GM23248 (cell line): ENCODE results near the gene SH3TC2. TPM values are rescaled to one million over a fixed set of nuclear protein-coding genes. Genes with fewer than 3 reads are reported as not detected.

Experiments used
- DNase-seq: peaks from one replicate; pipeline ENCODE4 v3.0.0-alpha.2; 2015
- H2AFZ ChIP-seq: fragments of 200-600 bp; sonication (generic); 2 replicates; pipeline ENCODE4 v1.6.1; 2016; ENCODE audit warnings: antibody characterized with exemption
- H3F3A ChIP-seq: fragments of 200-600 bp; sonication (generic); 2 replicates; pipeline ENCODE4 v1.6.1; 2016; ENCODE audit warnings: mild to moderate bottlenecking, antibody characterized with exemption, mixed run types; ENCODE audit not compliant: insufficient read depth
- H3K27ac ChIP-seq: fragments of 200-600 bp; sonication (generic); 2 replicates; pipeline ENCODE4 v1.5.1; 2016; ENCODE audit warnings: mild to moderate bottlenecking
- H3K27me3 ChIP-seq: fragments of 200-600 bp; sonication (generic); replicated peaks from 2 replicates; pipeline ENCODE4 v1.6.1; 2016; ENCODE audit warnings: mild to moderate bottlenecking; ENCODE audit not compliant: insufficient read depth
- H3K36me3 ChIP-seq: fragments of 200-600 bp; sonication (generic); 2 replicates; pipeline ENCODE4 v1.6.1; 2016; ENCODE audit warnings: low read depth, mild to moderate bottlenecking
- H3K4me1 ChIP-seq: fragments of 200-600 bp; sonication (generic); 2 replicates; pipeline ENCODE4 v1.6.1; 2016; ENCODE audit warnings: mild to moderate bottlenecking; ENCODE audit not compliant: insufficient read depth
- H3K4me2 ChIP-seq: fragments of 200-600 bp; sonication (generic); one replicate; pipeline ENCODE4 v1.6.1; 2016; ENCODE audit warnings: mild to moderate bottlenecking; ENCODE audit not compliant: unreplicated experiment
- H3K4me3 ChIP-seq: fragments of 200-600 bp; sonication (generic); 2 replicates; pipeline ENCODE4 v1.5.1; 2016; ENCODE audit warnings: mild to moderate bottlenecking
- H3K79me2 ChIP-seq: fragments of 200-600 bp; sonication (generic); 2 replicates; pipeline ENCODE4 v1.6.1; 2016; ENCODE audit warnings: mild to moderate bottlenecking; ENCODE audit not compliant: insufficient read depth
- H3K9ac ChIP-seq: fragments of 200-600 bp; sonication (generic); 2 replicates; pipeline ENCODE4 v1.6.1; 2016; ENCODE audit warnings: mild to moderate bottlenecking
- H3K9me2 ChIP-seq: fragments of 200-600 bp; sonication (generic); 2 replicates; pipeline ENCODE4 v1.6.1; 2016; ENCODE audit warnings: mixed run types, mild to moderate bottlenecking, moderate library complexity; ENCODE audit not compliant: insufficient read depth
- H3K9me3 ChIP-seq: fragments of 200-600 bp; sonication (generic); one replicate; pipeline ENCODE4 v1.6.1; 2017; ENCODE audit warnings: low read depth
- H4K20me1 ChIP-seq: fragments of 200-600 bp; sonication (generic); 2 replicates; pipeline ENCODE4 v1.6.0; 2016; ENCODE audit not compliant: insufficient read depth
- EZH2 ChIP-seq: fragments of 200-600 bp; sonication (generic); IDR thresholded peaks from 2 replicates; pipeline ENCODE4 v1.6.1; 2018; ENCODE audit warnings: antibody characterized with exemption, mild to moderate bottlenecking; ENCODE audit not compliant: insufficient read depth, poor library complexity, severe bottlenecking
- EZH2phosphoT487 ChIP-seq: fragments of 200-600 bp; sonication (generic); IDR thresholded peaks from 2 replicates; pipeline ENCODE4 v1.6.1; 2018; ENCODE audit warnings: antibody characterized with exemption, moderate library complexity, mild to moderate bottlenecking, low read depth; ENCODE audit not compliant: insufficient read depth
- WGBS, 2 experiments: methylation state at CpG; one replicate each; pipeline ENCODE4 v1.1.6; 2015 to 2017; ENCODE audit warnings: low lambda C conversion rate in 2 of 2, low coverage in 1 of 2; ENCODE audit errors: missing lambda C conversion rate in 2 of 2; 5-methylcytosine and 5-hydroxymethylcytosine counted together
- in situ Hi-C: fragments of 300-500 bp; cut with MboI; formaldehyde crosslinking; loops from 2 replicates; pipeline ENCODE4 v1.15.0; 2020
- polyA plus RNA-seq: library from polyadenylated mRNA; unstranded; fragments of >200 nt; fragmentation: Nextera tagmentation; extraction: Ambion mirVana; gene quantifications from 2 replicates; pipeline ENCODE4 v1.2.1, GENCODE V29; 2016
- total RNA-seq: library from RNA; depleted of rRNA; stranded (reverse); fragments of >200 nt; shearing (Covaris generic); gene quantifications from 2 replicates; pipeline ENCODE4 v1.2.3, GENCODE V29; 2014

SH3TC2 gene
- total and polyA plus RNA-seq, 2 experiments from 2014 or later, result 0.88 to 1.1 TPM

DNA sequence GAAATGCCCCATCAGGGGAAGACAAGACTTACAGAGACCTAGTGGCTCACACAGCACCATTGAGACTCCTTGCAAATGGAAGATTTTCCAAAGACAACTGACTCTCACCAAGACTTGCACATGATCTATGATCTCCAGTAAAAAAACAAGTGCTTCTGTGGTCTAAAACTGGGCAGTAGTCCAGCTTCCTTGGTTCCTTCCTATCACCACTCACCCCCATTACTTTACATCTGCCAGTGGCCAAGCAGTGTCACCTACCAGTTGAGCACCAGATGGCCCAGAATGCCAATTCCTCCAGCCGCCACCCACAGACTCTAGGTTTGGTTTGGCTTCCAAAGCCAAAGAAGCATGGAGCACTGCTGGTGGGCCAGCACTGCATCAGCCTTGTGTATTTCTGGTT, 47.7 kb downstream of the SH3TC2 start:
- H3F3A ChIP-seq, result no peaks in the 10 kb centered on the region; the same call in 1 of the 2 replicates
- H3K9ac ChIP-seq, result no peak overlapping the region
- H3K4me3 ChIP-seq, result no peak overlapping the region
- H3K79me2 ChIP-seq, result no peaks in the 10 kb centered on the region
- in situ Hi-C loops, result no loop called here
- 100% methylated on average over 1 of the region's 1 CpG for WGBS, 2 experiments
- H3K9me2 ChIP-seq, result no peaks in the 10 kb centered on the region
- no peaks in the 10 kb centered on the region for H3K36me3 ChIP-seq
- H3K4me2 ChIP-seq, result no peak overlapping the region
- H3K9me3 ChIP-seq, result no peaks in the 10 kb centered on the region
- TF ChIP-seq EZH2 (no peak), EZH2phosphoT487 (no peak)
- H4K20me1 ChIP-seq, result no peaks in the 10 kb centered on the region
- H3K27ac ChIP-seq, result no peak overlapping the region
- DNase-seq, result no peak
- H2AFZ ChIP-seq, result no peak overlapping the region
- H3K27me3 ChIP-seq, result peaks cover 3% of the 10 kb centered on the region
- no peaks in the 10 kb centered on the region for H3K4me1 ChIP-seq

DNA sequence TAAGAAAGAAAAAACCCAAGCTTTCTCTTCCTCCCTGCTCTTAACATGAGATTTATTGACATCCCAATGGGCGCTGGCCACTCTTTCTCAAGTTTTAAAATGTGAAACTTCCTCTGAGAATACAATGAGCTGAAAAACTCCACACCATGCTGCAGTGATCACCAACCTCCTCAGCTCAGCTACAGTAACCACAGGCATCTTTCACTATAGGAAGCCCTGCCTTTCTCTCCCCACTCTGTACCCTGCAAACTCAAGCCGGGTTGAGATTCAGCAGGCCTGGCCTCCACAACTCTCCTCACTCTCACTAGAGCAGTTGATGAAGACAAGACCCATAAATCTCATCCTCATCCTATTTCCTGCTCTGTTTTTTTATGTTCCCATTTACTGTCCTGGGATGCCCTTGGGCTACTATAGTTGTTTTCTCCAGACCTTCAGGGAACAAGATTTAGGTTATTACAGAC, 48.3 kb downstream of the SH3TC2 start:
- no peaks in the 10 kb centered on the region; the same call in 1 of the 2 replicates for H3F3A ChIP-seq
- H3K4me3 ChIP-seq, result no peak overlapping the region
- H3K9ac ChIP-seq, result no peak overlapping the region
- TF ChIP-seq EZH2phosphoT487 (no peak), EZH2 (no peak)
- WGBS, 2 experiments, result 70 to 74% methylated on average over 2 of the region's 2 CpGs
- H3K36me3 ChIP-seq, result no peaks in the 10 kb centered on the region
- H3K9me2 ChIP-seq, result no peaks in the 10 kb centered on the region
- no peak overlapping the region for H3K4me2 ChIP-seq
- no peaks in the 10 kb centered on the region for H3K79me2 ChIP-seq
- no peak overlapping the region for H3K27ac ChIP-seq
- DNase-seq, result no peak
- H3K4me1 ChIP-seq, result no peaks in the 10 kb centered on the region
- H2AFZ ChIP-seq, result no peak overlapping the region
- in situ Hi-C loops, result no loop called here
- H4K20me1 ChIP-seq, result no peaks in the 10 kb centered on the region
- H3K9me3 ChIP-seq, result no peaks in the 10 kb centered on the region
- peaks cover 8% of the 10 kb centered on the region for H3K27me3 ChIP-seq

DNA sequence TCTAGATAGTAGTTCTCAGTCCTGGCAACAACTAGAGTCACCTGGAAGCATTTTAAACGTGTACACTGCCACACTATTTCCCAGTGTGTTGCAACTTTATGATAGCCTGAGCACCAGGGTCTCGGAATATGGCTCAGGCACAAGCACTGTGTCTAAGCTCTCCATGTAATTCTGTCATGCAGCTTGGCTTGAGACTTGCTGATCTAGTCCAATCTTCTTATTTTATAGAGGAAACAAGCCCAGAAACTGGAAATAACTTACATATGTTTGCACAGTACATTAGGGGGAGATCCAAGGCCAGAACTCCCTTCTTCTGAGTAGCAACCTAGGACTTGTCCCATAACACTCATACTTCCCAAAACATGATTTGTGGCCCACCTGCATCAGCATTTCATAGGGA, 49.1 kb downstream of the SH3TC2 start:
- 66 to 69% methylated on average over 2 of the region's 2 CpGs for WGBS, 2 experiments
- Histone ChIP-seq H3K27me3 (peaks cover 16% of the 10 kb centered on the region), H3K4me1 (no peaks in the 10 kb centered on the region), H3K4me3 (no peak overlapping the region), H3K4me2 (no peak overlapping the region), H3K36me3 (no peaks in the 10 kb centered on the region), H3K9me3 (no peaks in the 10 kb centered on the region), H3K9ac (no peak overlapping the region), H3K9me2 (no peaks in the 10 kb centered on the region), H4K20me1 (no peaks in the 10 kb centered on the region), H3K27ac (no peak overlapping the region), H3F3A (no peaks in the 10 kb centered on the region), H2AFZ (no peak overlapping the region), H3K79me2 (no peaks in the 10 kb centered on the region)
- in situ Hi-C loops, result no loop called here
- no peak for TF ChIP-seq EZH2
- TF ChIP-seq EZH2phosphoT487, result no peak
- DNase-seq, result no peak

DNA sequence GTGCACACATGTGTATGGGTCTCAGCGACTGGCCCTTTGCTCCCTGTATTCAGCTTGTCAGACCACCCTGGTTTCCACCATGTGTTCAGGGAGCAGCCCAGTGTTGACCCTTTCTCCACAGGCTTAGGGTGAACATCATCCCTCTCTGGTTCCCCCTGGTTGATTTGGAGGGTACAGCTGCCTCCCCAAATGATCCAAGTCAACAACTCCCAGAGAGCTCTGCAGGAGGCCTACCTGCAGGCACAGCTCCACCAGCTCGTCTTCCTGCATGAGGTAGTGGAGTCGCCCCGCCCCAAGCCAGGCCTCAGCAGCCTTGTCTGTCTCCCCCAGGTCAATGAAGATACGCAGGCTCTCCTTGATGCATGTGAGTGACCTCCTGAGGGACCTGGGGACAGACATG, 50.5 kb downstream of the SH3TC2 start:
- Histone ChIP-seq H3K27me3 (peaks cover 24% of the 10 kb centered on the region), H3K79me2 (no peaks in the 10 kb centered on the region), H3K9ac (no peak overlapping the region), H3K36me3 (no peaks in the 10 kb centered on the region), H2AFZ (no peak overlapping the region), H3K9me3 (no peaks in the 10 kb centered on the region), H3K4me2 (no peak overlapping the region), H3K4me3 (no peak overlapping the region), H3K4me1 (peaks cover 3% of the 10 kb centered on the region), H3K9me2 (no peaks in the 10 kb centered on the region), H4K20me1 (no peaks in the 10 kb centered on the region), H3F3A (peaks cover 9% of the 10 kb centered on the region), H3K27ac (no peak overlapping the region)
- no peak for DNase-seq
- WGBS, 2 experiments, result 97 to 98% methylated on average over 5 of the region's 5 CpGs
- in situ Hi-C loops, result no loop called here
- TF ChIP-seq EZH2 (no peak), EZH2phosphoT487 (no peak)

DNA sequence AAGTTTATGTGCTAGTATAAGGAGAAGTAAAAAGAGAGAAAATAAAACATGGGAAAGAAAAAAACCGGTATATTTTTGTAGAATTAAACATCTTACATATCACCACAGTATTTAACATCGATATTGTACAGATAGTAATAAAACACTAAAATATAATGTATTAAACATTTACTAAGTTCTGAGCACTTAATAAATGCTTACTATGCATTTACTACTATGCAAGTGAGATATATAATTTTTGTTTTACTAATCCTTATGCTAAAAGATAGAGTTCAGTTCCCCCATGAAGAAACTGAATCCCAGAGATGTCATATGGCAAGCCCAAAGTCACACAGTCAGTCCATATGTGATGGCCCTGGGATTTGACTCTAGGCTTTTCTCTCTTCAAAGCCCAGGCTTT, 51.1 kb downstream of the SH3TC2 start:
- H3K79me2 ChIP-seq, result no peaks in the 10 kb centered on the region
- H3K36me3 ChIP-seq, result no peaks in the 10 kb centered on the region
- H3F3A ChIP-seq, result peaks cover 15% of the 10 kb centered on the region
- no peak for DNase-seq
- no peak for TF ChIP-seq EZH2
- no peak for TF ChIP-seq EZH2phosphoT487
- H3K9ac ChIP-seq, result no peak overlapping the region
- H3K27ac ChIP-seq, result no peak overlapping the region
- no peak overlapping the region for H3K4me3 ChIP-seq
- no peaks in the 10 kb centered on the region for H4K20me1 ChIP-seq
- in situ Hi-C loops, result no loop called here
- H3K9me3 ChIP-seq, result no peaks in the 10 kb centered on the region
- no peaks in the 10 kb centered on the region for H3K9me2 ChIP-seq
- no peak overlapping the region for H3K4me2 ChIP-seq
- H3K4me1 ChIP-seq, result peaks cover 9% of the 10 kb centered on the region
- no peak overlapping the region for H2AFZ ChIP-seq
- peaks cover 24% of the 10 kb centered on the region for H3K27me3 ChIP-seq
- 93 to 94% methylated on average over 2 of the region's 2 CpGs for WGBS, 2 experiments
